NCI-H69 (cell line): ENCODE data around the gene IFNAR2.

ENCODE experiments used
- DNase-seq: peaks from one replicate; lab custom pipeline; 2025; lab: John Stamatoyannopoulos, UW

Gene IFNAR2

GRCh38 chr21:33267250-33267649 lies 37.5 kb downstream of the IFNAR2 start:
- peak; percentile 21 for DNase-seq

DNA sequence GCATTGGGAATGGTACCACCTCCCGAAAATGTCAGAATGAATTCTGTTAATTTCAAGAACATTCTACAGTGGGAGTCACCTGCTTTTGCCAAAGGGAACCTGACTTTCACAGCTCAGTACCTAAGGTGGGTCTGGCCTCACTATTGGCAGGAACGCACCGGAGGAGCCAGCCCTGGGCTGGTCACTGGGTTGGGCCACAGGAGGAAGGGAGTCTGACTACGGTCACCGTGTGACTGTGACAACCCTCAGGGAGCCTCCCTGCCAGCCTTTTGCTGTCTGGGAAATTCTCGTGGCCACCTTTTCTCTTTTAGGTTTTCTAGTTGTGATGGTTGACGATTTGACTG lies 38.6 kb downstream of the IFNAR2 start:
- no peak for DNase-seq

- DNase-seq = peak; percentile 96
Measured at GRCh38 chr21:33268737-33269441, 39.2 kb downstream of the IFNAR2 start.

DNA sequence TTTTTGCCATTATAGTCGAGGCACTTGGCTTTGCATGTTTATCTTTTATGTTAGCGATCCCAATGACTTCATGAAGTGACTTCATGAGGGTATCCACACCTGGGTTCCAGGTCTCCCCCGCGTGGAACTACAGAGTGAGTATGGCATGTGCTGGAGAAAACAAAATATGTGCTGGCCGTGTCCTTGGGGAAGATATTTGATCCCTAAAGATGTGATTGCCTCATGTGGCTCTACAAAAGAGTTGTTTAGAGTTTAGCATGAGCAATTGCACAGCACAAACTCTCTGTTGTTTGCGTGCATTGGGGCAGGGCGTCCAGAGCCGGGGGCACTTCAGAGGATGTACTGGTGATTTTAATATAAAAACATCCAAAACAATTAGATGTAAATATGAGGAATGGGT lies 41.2 kb downstream of the IFNAR2 start:
- no peak for DNase-seq

DNA sequence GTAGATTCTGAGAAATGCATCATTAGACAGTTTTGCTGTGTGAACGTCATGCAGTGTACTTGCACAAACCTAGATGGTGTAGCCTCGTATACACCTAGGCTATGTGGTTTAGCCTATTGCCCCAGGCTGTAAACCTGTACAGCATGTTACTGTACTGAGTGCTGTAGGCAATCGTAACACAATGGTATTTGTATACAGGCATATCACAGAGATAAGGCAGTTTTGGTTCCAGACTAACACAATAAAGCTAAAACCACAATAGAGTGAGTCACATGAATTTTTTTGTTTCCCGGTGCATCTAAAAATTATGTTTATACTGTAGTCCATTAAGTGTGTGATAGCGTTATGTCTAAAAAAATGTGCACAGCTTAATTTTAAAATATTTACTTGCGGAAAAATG lies 43.3 kb downstream of the IFNAR2 start:
- DNase-seq = no peak

- no peak for DNase-seq
Measured at GRCh38 chr21:33278721-33279120, 49.0 kb downstream of the IFNAR2 start.

- no peak for DNase-seq
Measured at GRCh38 chr21:33279330-33279820, 49.6 kb downstream of the IFNAR2 start.
